ENCODE measurements around the gene NRG3.
A peak's percentile ranks its signal among the peaks of the same experiment; 100 is the strongest.

The NRG3 gene

GRCh38 chr10:81870472-81870871, 4.5 kb upstream of the NRG3 start:
- DNase-seq (ENCODE audit: extremely low spot score): no peak
- ChIA-PET CTCF (no interaction called here), POLR2A (no interaction called here)
- TF ChIP-seq, protein P1, sequence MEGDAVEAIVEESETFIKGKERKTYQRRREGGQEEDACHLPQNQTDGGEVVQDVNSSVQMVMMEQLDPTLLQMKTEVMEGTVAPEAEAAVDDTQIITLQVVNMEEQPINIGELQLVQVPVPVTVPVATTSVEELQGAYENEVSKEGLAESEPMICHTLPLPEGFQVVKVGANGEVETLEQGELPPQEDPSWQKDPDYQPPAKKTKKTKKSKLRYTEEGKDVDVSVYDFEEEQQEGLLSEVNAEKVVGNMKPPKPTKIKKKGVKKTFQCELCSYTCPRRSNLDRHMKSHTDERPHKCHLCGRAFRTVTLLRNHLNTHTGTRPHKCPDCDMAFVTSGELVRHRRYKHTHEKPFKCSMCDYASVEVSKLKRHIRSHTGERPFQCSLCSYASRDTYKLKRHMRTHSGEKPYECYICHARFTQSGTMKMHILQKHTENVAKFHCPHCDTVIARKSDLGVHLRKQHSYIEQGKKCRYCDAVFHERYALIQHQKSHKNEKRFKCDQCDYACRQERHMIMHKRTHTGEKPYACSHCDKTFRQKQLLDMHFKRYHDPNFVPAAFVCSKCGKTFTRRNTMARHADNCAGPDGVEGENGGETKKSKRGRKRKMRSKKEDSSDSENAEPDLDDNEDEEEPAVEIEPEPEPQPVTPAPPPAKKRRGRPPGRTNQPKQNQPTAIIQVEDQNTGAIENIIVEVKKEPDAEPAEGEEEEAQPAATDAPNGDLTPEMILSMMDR (IDR thresholded peaks at IDR 0.05; ENCODE audit: control extremely low read depth, extremely low read depth, low read depth, missing control alignments): no peak

- TF ChIP-seq, protein P1 (IDR thresholded peaks at IDR 0.05; ENCODE audit: control extremely low read depth, extremely low read depth, low read depth, missing control alignments): no peak
- ChIA-PET POLR2A (no interaction called here), CTCF (no interaction called here)
- no peak for DNase-seq (ENCODE audit: extremely low spot score)
Observed at GRCh38 chr10:81871558-81871957, 3.4 kb upstream of the NRG3 start.

GRCh38 chr10:81872206-81872862, 2.7 kb upstream of the NRG3 start:
- ChIA-PET POLR2A (no interaction called here), CTCF (no interaction called here)
- TF ChIP-seq, protein P1 (IDR thresholded peaks at IDR 0.05; ENCODE audit: control extremely low read depth, extremely low read depth, low read depth, missing control alignments): no peak
- no peak for DNase-seq (ENCODE audit: extremely low spot score)

GRCh38 chr10:81873231-81873931, 1.6 kb upstream of the NRG3 start:
- CTCF ChIA-PET: no interaction called here

GRCh38 chr10:81873932-81874816, 820 bp upstream of the NRG3 start:
- ChIA-PET CTCF (no interaction called here), POLR2A (no interaction called here)
- DNase-seq (ENCODE audit: extremely low spot score): peak; percentile 24
- TF ChIP-seq, protein P1 (IDR thresholded peaks at IDR 0.05; ENCODE audit: control extremely low read depth, extremely low read depth, low read depth, missing control alignments): no peak

More at GRCh38 chr10:81873231-81873931, 1.6 kb upstream of the NRG3 start:
- no peak for DNase-seq (ENCODE audit: extremely low spot score)
- POLR2A ChIA-PET: no interaction called here
- TF ChIP-seq, protein P1 (IDR thresholded peaks at IDR 0.05; ENCODE audit: control extremely low read depth, extremely low read depth, low read depth, missing control alignments): no peak

DNA sequence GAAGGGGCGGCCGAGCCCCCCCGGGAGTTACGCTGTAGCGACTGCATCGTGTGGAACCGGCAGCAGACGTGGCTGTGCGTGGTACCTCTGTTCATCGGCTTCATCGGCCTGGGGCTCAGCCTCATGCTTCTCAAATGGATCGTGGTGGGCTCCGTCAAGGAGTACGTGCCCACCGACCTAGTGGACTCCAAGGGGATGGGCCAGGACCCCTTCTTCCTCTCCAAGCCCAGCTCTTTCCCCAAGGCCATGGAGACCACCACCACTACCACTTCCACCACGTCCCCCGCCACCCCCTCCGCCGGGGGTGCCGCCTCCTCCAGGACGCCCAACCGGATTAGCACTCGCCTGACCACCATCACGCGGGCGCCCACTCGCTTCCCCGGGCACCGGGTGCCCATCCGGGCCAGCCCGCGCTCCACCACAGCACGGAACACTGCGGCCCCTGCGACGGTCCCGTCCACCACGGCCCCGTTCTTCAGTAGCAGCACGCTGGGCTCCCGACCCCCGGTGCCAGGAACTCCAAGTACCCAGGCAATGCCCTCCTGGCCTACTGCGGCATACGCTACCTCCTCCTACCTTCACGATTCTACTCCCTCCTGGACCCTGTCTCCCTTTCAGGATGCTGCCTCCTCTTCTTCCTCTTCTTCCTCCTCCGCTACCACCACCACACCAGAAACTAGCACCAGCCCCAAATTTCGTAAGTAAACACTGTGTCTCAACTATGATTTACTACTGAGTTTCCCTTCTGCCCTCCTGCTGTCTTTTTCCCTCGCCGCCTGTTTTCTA, 666 bp downstream of the NRG3 start:
- CTCF ChIA-PET: no interaction called here
- POLR2A ChIA-PET: no interaction called here

More for the DNA sequence above, 666 bp downstream of the NRG3 start:
- TF ChIP-seq, protein P1 (IDR thresholded peaks at IDR 0.05; ENCODE audit: control extremely low read depth, extremely low read depth, low read depth, missing control alignments): no peak
- DNase-seq (ENCODE audit: extremely low spot score): peak; percentile 9

Measured in GM10248 (cell line).